Measurements from ENCODE around the gene TLDC2.

DNA sequence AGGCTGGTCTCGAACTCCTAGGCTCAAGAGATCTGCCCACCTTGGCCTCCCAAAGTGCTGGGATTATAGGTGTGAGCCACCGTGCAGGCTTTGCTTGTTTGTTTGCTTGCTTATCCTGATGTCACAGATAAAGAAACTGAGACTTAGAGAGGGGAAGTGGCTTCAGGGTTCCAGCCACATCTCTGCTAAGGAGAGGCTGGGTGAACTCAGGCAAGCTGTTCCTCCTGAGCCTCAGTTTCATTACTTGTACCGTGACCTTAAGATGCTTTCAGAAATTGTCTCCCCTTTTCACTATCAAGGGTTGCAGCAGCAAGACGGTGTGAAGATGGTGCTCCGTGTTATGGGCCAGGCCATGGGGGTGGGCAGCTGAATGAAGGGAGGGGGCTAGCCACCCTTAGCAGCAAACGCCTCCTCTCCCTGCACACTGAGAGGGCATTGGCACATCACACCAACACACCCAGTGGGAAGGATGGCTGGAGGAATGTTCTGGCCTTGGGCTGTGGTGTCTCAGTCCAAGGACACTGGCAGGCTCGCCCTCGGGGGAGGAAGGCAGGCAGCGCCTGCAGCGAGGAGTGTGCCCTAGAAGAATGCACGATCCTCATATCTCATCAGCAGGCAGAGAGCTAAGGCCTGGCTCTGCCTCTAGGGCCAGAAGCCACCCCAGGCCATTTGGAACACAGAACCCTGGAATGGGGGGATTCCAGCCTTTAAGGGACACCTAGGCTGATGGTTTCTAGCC lies 48.2 kb upstream of the TLDC2 start:
- TF ChIP-seq, protein P1, sequence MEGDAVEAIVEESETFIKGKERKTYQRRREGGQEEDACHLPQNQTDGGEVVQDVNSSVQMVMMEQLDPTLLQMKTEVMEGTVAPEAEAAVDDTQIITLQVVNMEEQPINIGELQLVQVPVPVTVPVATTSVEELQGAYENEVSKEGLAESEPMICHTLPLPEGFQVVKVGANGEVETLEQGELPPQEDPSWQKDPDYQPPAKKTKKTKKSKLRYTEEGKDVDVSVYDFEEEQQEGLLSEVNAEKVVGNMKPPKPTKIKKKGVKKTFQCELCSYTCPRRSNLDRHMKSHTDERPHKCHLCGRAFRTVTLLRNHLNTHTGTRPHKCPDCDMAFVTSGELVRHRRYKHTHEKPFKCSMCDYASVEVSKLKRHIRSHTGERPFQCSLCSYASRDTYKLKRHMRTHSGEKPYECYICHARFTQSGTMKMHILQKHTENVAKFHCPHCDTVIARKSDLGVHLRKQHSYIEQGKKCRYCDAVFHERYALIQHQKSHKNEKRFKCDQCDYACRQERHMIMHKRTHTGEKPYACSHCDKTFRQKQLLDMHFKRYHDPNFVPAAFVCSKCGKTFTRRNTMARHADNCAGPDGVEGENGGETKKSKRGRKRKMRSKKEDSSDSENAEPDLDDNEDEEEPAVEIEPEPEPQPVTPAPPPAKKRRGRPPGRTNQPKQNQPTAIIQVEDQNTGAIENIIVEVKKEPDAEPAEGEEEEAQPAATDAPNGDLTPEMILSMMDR (IDR thresholded peaks at IDR 0.05) = no peak
- TF ChIP-seq POLR2A (IDR thresholded peaks at IDR 0.05) = no peak
- TF ChIP-seq POLR2AphosphoS5 (IDR thresholded peaks at IDR 0.05) = no peak
- TF ChIP-seq EP300 (IDR thresholded peaks at IDR 0.05) = no peak

All from stomach (tissue), 4 donors.